ENCODE measurements around the gene SIVA1.
"Not testable (repeated sequence)": the region's sequence is repeated elsewhere in the genome, so short reads cannot be mapped to it uniquely, and the experiment has no call there.

SIVA1 gene

DNA sequence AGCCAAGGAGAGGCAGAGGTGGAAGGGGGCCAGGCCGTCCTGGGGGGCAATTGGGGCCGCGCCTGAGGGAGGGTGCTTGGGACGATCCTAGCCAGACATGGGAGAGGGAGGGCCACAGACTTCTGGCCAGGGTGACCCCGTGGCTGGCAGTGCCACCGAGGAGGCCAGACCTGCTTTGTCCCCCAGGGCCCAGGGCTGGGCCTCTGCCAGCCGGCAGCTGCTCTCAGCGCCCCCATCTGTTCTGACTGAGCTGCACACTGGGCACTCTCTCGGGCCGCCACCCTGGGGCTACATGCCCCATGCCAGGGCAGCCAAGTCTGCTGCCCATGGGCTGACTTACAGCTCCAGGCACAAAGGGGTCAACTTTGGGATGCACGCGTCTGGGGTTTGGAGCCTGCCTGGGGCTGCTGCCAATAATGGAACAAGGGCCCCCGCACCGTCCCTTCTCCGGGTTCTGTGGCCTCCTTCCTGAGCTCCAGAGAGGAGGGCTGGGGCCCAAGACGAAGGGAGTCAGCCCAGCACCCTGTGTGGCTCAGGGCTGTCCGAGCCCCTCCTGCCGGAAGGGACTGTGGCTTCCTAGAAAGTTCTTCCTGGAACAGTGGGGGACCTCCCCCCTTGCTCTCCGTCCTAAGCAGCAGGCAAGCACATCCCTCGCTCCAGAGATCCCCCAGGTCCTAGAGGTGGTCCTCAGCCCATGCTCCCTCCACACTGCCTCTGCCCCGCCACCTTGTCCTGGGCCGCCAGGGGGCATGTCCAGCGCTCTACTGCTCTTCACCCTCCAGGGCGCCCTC lies 27.8 kb upstream of the SIVA1 start:
- H3K4me1 Mint-ChIP-seq (ENCODE audit: low read depth) = peaks cover 11% of the 10 kb centered on the region
- no peaks in the 10 kb centered on the region for H3K9me3 Mint-ChIP-seq
- intact Hi-C loops (cut with micrococcal nuclease) = loop anchor here (1.0 kb wide), 1 partner anchor 28 kb away; the partner anchor contains the start of gene SIVA1
- peak overlapping the region; percentile 50 for H3K4me3 Mint-ChIP-seq
- peaks cover 34% of the 10 kb centered on the region for H3K27me3 Mint-ChIP-seq
- H3K27ac Mint-ChIP-seq = peak overlapping the region; percentile 28
- peaks cover 10% of the 10 kb centered on the region for H3K36me3 Mint-ChIP-seq (ENCODE audit: low read depth)

DNA sequence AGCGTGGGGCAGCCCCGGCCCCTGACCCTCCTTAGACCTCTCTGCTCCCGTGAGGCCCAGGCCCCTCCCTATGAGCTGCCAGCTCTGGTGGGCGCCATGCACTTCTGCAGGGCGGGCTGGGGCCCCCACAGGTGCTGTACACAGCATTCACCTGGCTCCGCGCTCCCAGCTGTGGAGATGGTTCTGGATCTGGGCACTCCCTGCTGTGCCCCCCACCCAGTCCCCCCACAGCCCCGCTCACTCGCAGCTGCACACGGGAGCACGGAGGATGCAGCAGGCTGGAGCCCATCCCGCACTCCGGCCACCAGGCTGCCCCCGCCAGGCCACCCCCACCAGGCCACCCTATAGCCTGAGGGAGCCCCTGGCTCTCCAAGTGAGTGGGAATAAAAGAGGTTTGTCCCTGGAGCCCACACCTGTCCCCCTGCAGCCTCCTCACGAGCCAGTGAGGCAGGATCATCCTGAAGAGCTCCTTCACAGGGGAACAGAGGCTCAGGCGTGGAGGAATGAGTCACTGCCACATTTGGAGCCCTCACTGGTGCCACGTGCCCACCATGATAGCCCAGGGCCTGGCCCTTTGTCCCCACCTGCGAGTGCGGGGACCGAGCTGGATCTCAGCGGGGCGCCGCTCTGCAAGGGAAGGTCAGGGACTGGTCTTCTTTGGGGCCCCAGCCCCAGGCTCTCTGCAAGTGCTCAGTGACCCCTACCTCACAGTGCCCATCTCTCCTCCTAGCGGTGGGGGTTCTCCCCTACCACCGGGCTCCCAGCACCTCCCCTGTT lies 27.0 kb upstream of the SIVA1 start:
- no peak overlapping the region for H3K27ac Mint-ChIP-seq
- H3K9me3 Mint-ChIP-seq = no peaks in the 10 kb centered on the region
- H3K4me1 Mint-ChIP-seq (ENCODE audit: low read depth) = peaks cover 11% of the 10 kb centered on the region
- H3K4me3 Mint-ChIP-seq = no peak overlapping the region
- H3K36me3 Mint-ChIP-seq (ENCODE audit: low read depth) = peaks cover 9% of the 10 kb centered on the region
- H3K27me3 Mint-ChIP-seq = peaks cover 34% of the 10 kb centered on the region
- intact Hi-C loops (cut with micrococcal nuclease) = no loop called here

DNA sequence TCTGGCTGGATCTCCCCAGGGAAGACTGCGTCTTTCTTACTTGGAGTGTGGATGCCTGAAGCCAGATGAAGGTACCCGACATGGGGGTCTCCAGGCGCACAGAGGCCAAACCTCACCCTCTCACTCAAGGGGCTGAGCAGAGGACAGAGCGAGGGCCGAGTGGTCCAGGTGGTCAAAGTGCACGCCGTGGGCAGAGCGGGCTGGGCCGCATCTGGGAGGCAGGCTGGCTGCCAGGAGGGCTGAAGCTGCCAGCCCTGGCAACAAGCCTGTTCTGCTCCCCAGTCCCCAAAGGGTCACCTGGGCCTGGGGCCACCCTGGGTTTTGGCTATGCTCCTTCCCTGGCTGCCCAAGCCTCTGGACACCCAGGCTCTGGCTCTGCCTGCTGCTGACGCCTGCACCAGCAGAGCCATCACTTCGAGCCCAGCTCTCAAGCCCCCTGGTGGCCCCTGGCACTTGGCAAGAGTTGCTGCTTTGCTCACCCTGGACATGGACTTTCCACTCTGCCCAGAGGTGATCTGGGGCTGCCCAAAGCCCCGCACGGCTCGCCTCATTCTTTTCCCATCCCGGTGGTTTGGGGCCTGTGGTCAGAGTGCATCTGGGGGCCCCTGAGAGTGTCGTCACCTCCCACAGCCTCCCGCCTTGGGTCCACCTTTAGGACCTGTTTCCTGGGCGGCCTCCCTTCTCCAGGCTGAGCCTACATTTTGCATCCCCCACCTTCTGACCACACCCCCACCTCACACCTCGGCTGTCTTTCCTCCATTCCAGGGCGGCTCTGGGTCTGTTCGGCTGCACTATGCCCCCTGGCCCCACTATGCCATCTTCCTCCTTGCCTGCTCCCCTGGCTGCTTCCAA lies 26.1 kb upstream of the SIVA1 start:
- peaks cover 34% of the 10 kb centered on the region for H3K27me3 Mint-ChIP-seq
- intact Hi-C loops (cut with micrococcal nuclease) = no loop called here
- H3K27ac Mint-ChIP-seq = no peak overlapping the region
- H3K9me3 Mint-ChIP-seq = no peaks in the 10 kb centered on the region
- no peak overlapping the region for H3K4me3 Mint-ChIP-seq
- H3K4me1 Mint-ChIP-seq (ENCODE audit: low read depth) = peaks cover 11% of the 10 kb centered on the region
- H3K36me3 Mint-ChIP-seq (ENCODE audit: low read depth) = peaks cover 1% of the 10 kb centered on the region

DNA sequence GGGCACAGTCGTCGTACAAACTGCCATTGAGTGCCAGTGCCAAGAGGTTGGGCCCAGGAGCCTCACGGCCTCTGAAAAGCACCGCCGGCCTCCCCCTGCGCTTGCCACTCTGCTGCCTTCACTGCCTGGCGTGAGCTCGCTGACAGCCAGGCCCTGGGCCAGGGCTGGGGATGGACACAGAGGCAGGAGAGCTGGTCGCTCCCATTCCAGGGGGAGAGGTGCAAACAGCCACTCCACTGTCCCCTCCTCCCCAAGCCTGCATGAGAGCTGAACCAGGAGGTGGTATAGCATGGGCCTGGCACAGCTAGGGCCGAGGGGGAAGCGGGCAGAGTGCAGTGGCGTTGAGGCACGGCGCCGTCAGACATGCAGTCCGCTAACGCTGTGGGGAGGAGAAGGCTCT lies 24.3 kb upstream of the SIVA1 start:
- Mint-ChIP-seq H3K27ac (no peak overlapping the region), H3K4me1 (ENCODE audit: low read depth) (peaks cover 6% of the 10 kb centered on the region), H3K9me3 (no peaks in the 10 kb centered on the region)

GRCh38 chr14:104729176-104729834 lies 23.6 kb upstream of the SIVA1 start:
- H3K27ac Mint-ChIP-seq; H3K9me3 Mint-ChIP-seq; H3K36me3 Mint-ChIP-seq (ENCODE audit: low read depth); intact Hi-C loops (cut with micrococcal nuclease); H3K4me1 Mint-ChIP-seq (ENCODE audit: low read depth); H3K4me3 Mint-ChIP-seq: not testable (repeated sequence)
- peaks cover 37% of the 10 kb centered on the region for H3K27me3 Mint-ChIP-seq

More for the DNA sequence above, 24.3 kb upstream of the SIVA1 start:
- intact Hi-C loops (cut with micrococcal nuclease) = no loop called here
- H3K36me3 Mint-ChIP-seq (ENCODE audit: low read depth) = no peaks in the 10 kb centered on the region
- H3K27me3 Mint-ChIP-seq = peaks cover 37% of the 10 kb centered on the region
- H3K4me3 Mint-ChIP-seq = no peak overlapping the region

GRCh38 chr14:104729835-104730181 lies 23.1 kb upstream of the SIVA1 start:
- Mint-ChIP-seq H3K36me3 (ENCODE audit: low read depth) (no peaks in the 10 kb centered on the region), H3K27me3 (peaks cover 33% of the 10 kb centered on the region), H3K9me3 (no peaks in the 10 kb centered on the region), H3K27ac (no peak overlapping the region), H3K4me3 (no peak overlapping the region), H3K4me1 (ENCODE audit: low read depth) (peaks cover 6% of the 10 kb centered on the region)
- intact Hi-C loops (cut with micrococcal nuclease) = no loop called here

DNA sequence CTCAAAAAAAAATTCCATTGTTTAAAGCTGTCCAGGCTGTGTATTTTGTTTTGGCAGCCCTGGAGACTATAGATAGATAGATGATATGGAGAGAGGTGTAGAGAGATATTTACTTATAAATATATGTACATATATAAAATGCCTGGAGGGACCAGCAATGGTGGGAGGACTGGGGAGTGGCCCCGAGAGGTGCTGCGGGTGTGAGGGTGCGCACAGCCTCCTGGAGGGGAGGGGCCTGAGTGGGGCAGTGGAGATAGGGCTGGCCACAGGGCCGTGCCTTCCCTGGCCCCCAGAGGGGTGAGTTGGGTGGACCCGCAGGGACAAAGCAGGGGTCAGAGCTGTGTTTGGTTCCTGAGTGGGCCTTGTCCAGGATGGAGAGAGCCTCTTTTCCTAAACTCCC lies 22.5 kb upstream of the SIVA1 start:
- H3K27ac Mint-ChIP-seq = no peak overlapping the region
- peaks cover 26% of the 10 kb centered on the region for H3K27me3 Mint-ChIP-seq
- H3K4me1 Mint-ChIP-seq (ENCODE audit: low read depth) = peaks cover 8% of the 10 kb centered on the region
- H3K9me3 Mint-ChIP-seq = no peaks in the 10 kb centered on the region
- H3K36me3 Mint-ChIP-seq (ENCODE audit: low read depth) = no peaks in the 10 kb centered on the region
- H3K4me3 Mint-ChIP-seq = no peak overlapping the region
- intact Hi-C loops (cut with micrococcal nuclease) = no loop called here

GRCh38 chr14:104731320-104732294 lies 21.3 kb upstream of the SIVA1 start:
- Mint-ChIP-seq H3K9me3 (no peaks in the 10 kb centered on the region), H3K36me3 (ENCODE audit: low read depth) (no peaks in the 10 kb centered on the region), H3K27ac (no peak overlapping the region), H3K4me1 (ENCODE audit: low read depth) (peaks cover 19% of the 10 kb centered on the region), H3K4me3 (no peak overlapping the region), H3K27me3 (peaks cover 24% of the 10 kb centered on the region)
- intact Hi-C loops (cut with micrococcal nuclease) = no loop called here

GRCh38 chr14:104732355-104732804 lies 20.6 kb upstream of the SIVA1 start:
- intact Hi-C loops (cut with micrococcal nuclease) = no loop called here
- Mint-ChIP-seq H3K27me3 (peaks cover 20% of the 10 kb centered on the region), H3K36me3 (ENCODE audit: low read depth) (no peaks in the 10 kb centered on the region), H3K4me3 (no peak overlapping the region), H3K4me1 (ENCODE audit: low read depth) (peaks cover 22% of the 10 kb centered on the region), H3K27ac (no peak overlapping the region), H3K9me3 (no peaks in the 10 kb centered on the region)

DNA sequence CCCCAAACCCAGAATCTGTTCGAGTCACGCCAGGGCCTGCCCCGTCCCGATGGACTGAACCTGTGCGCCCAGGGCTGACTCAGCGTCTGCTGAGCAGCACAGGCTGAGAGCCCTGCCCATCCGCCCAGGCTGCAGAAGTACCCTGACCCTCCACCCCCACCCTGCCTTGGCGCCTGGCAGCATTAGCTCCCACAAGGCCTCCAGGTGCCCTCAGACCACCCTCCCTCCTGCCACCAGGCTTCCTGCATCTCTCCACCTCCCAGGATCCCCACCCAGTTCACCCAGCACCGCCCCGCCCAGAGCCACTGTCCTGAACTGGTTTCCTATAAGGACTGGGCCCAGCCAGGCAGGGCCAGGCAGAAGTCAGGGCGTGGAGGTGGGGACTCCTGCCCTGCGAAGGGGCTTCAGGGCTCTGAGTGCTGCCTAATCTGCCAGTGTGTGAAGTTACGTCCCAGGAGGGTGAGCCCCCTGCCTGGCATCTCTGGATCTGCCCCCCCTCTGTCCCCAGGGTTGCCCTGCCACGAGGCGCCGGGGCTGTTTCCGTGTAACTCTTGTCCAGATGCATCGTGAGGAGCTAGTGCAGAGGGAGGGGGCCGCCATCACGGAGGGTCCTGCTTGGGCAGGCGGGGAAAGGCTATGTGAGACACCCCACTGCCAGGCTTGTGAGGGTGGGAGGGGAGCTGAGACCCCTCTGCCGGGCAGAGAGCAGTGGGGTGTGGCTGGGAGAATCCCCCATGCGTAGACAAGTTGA lies 19.8 kb upstream of the SIVA1 start:
- Mint-ChIP-seq H3K9me3 (no peaks in the 10 kb centered on the region), H3K4me1 (ENCODE audit: low read depth) (peaks cover 23% of the 10 kb centered on the region), H3K27me3 (peaks cover 17% of the 10 kb centered on the region), H3K36me3 (ENCODE audit: low read depth) (no peaks in the 10 kb centered on the region), H3K27ac (no peak overlapping the region), H3K4me3 (no peak overlapping the region)
- intact Hi-C loops (cut with micrococcal nuclease) = no loop called here

DNA sequence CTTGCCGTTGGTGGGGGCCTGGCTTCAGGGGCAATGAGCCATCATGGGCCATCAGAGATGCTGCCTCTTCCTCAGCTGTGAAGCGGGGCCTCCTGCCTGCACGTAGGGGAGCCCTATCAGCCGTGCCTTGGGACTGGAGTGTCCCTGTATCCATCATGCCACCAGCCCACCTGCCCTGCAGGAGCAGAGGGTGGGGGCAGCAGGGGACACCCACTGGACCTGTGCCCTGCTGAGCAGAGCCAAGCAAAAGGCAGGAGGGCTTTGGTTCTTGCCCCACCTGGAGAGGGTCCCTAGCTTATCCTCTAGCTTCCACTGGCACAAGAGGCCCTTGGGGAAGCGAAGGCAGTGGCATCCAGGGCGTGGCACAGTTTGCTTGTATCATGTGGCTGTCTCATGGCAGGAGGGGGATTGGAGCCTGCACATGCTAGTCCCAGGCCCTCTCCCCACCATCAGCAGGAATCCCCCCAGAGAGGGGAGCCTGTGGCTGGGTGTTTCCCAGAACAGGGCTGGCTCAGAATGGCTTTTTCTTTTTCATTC lies 18.8 kb upstream of the SIVA1 start:
- intact Hi-C loops (cut with micrococcal nuclease) = no loop called here
- Mint-ChIP-seq H3K4me3 (no peak overlapping the region), H3K4me1 (ENCODE audit: low read depth) (peaks cover 23% of the 10 kb centered on the region), H3K27me3 (peaks cover 12% of the 10 kb centered on the region), H3K9me3 (no peaks in the 10 kb centered on the region), H3K36me3 (ENCODE audit: low read depth) (no peaks in the 10 kb centered on the region), H3K27ac (no peak overlapping the region)

- Mint-ChIP-seq H3K36me3 (ENCODE audit: low read depth) (no peaks in the 10 kb centered on the region), H3K27me3 (peaks cover 10% of the 10 kb centered on the region), H3K4me3 (no peak overlapping the region), H3K27ac (no peak overlapping the region), H3K4me1 (ENCODE audit: low read depth) (peaks cover 23% of the 10 kb centered on the region), H3K9me3 (no peaks in the 10 kb centered on the region)
- intact Hi-C loops (cut with micrococcal nuclease) = no loop called here
These were observed 18.4 kb upstream of the SIVA1 start for GRCh38 chr14:104734601-104734990.

Measured in dendritic cell treated with granulocyte-macrophage colony-stimulating factor and Interleukin-4, amounts not matched to agents 40 ng/mL and 50 ng/mL, for 4 days (primary cell).